GM21367 (cell line): ENCODE data around the gene TEAD1.

Source experiments
- ATAC-seq: cut with Tn5 transposase; IDR thresholded peaks from one replicate; pipeline ENCODE4 v1.9.1; 2021; ENCODE audit not compliant: unreplicated experiment

Gene TEAD1

GRCh38 chr11:12673924-12674570, at the start of gene TEAD1:
TSS of gene TEAD1 (plus strand) at chr11:12674421.
- ATAC-seq: peak; percentile 83

GRCh38 chr11:12624595-12624994, 49.6 kb upstream of the TEAD1 start:
- no peak for ATAC-seq

- no peak for ATAC-seq
These were observed 48.7 kb upstream of the TEAD1 start for GRCh38 chr11:12625438-12626071.

GRCh38 chr11:12626616-12627015, 47.6 kb upstream of the TEAD1 start:
- ATAC-seq: no peak

GRCh38 chr11:12628314-12628713, 45.9 kb upstream of the TEAD1 start:
- no peak for ATAC-seq

GRCh38 chr11:12629601-12630313, 44.5 kb upstream of the TEAD1 start:
- no peak for ATAC-seq

- ATAC-seq: no peak
These were observed 42.6 kb upstream of the TEAD1 start for GRCh38 chr11:12631651-12632050.

GRCh38 chr11:12634329-12634728, 39.9 kb upstream of the TEAD1 start:
- ATAC-seq: no peak

- ATAC-seq: no peak
These were observed 37.3 kb upstream of the TEAD1 start for GRCh38 chr11:12636871-12637410.

- no peak for ATAC-seq
These were observed 34.8 kb upstream of the TEAD1 start for GRCh38 chr11:12639388-12639787.

- no peak for ATAC-seq
These were observed 33.9 kb upstream of the TEAD1 start for GRCh38 chr11:12640355-12640754.

- ATAC-seq: no peak
These were observed 33.0 kb upstream of the TEAD1 start for GRCh38 chr11:12640926-12641849.

GRCh38 chr11:12642040-12642439, 32.2 kb upstream of the TEAD1 start:
- no peak for ATAC-seq

GRCh38 chr11:12642806-12643428, 31.3 kb upstream of the TEAD1 start:
- ATAC-seq: no peak

- no peak for ATAC-seq
These were observed 27.7 kb upstream of the TEAD1 start for GRCh38 chr11:12646478-12646877.

GRCh38 chr11:12653729-12654128, 20.5 kb upstream of the TEAD1 start:
- ATAC-seq: no peak

GRCh38 chr11:12655842-12656241, 18.4 kb upstream of the TEAD1 start:
- ATAC-seq: no peak

- no peak for ATAC-seq
These were observed 16.9 kb upstream of the TEAD1 start for GRCh38 chr11:12657336-12657735.

GRCh38 chr11:12657981-12658380, 16.2 kb upstream of the TEAD1 start:
- ATAC-seq: no peak

- no peak for ATAC-seq
These were observed 12.0 kb upstream of the TEAD1 start for GRCh38 chr11:12662101-12662689.
